T-helper 2 cell treated with Interferon-gamma antibody and Interleukin-4, amounts not matched to agents 5 μg/mL and 100 μg/mL, for 36 hours (primary cell): ENCODE data around the gene SYNJ2.

ENCODE experiments used
- DNase-seq: peaks from one replicate; pipeline ENCODE4 v3.0.0; 2021; ENCODE audit warnings: low spot score
- H3K27ac Mint-ChIP-seq: one replicate; pipeline ENCODE4 v1.8.0; 2021; ENCODE audit warnings: mild to moderate bottlenecking, mixed read lengths
- H3K27me3 Mint-ChIP-seq: one replicate; pipeline ENCODE4 v1.8.0; 2021; ENCODE audit warnings: low read depth, mixed read lengths
- H3K36me3 Mint-ChIP-seq: one replicate; pipeline ENCODE4 v1.8.0; 2021; ENCODE audit warnings: low read depth, mixed read lengths
- H3K4me1 Mint-ChIP-seq: one replicate; pipeline ENCODE4 v1.8.0; 2021; ENCODE audit warnings: low read depth, mixed read lengths
- H3K4me3 Mint-ChIP-seq: one replicate; pipeline ENCODE4 v1.8.0; 2022; ENCODE audit warnings: mild to moderate bottlenecking, moderate library complexity, mixed read lengths
- H3K9me3 Mint-ChIP-seq: one replicate; pipeline ENCODE4 v1.8.0; 2021; ENCODE audit warnings: mixed read lengths

The SYNJ2 gene

GRCh38 chr6:158004701-158005095 lies 23.0 kb downstream of the SYNJ2 start:
- Mint-ChIP-seq H3K4me1 (peaks cover 36% of the 10 kb centered on the region), H3K4me3 (no peak overlapping the region), H3K27me3 (no peaks in the 10 kb centered on the region), H3K36me3 (peaks cover 10% of the 10 kb centered on the region), H3K9me3 (peaks cover 3% of the 10 kb centered on the region), H3K27ac (no peak overlapping the region)
- DNase-seq: no peak

DNA sequence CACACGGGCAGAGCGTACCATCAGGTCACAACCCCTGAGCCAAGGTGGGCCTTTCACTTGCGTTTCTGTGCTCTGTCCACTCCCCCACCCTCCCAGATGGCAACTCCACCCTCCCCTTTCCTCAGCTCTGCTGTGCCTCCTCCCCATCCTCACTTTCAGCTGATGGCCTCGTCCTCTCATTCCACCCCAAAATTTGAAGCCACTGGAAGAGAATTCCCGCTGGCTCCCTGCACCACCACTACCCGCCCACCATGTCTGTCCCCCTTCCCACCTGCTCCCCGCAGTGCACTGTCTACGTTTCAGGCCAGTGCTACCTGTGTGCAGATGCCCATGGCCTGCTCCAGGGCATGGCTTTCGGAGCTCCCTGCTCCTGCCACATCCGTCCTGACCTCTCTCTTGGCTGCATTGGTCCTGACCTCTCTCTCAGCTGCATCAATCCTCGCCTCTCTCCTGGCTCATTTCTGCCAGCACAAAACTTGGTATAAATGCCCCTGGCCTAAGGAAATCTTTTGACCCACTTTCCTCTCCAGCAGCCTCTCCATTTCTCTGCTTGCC lies 24.0 kb downstream of the SYNJ2 start:
- Mint-ChIP-seq H3K27ac (no peak overlapping the region), H3K9me3 (peaks cover 3% of the 10 kb centered on the region)

DNA sequence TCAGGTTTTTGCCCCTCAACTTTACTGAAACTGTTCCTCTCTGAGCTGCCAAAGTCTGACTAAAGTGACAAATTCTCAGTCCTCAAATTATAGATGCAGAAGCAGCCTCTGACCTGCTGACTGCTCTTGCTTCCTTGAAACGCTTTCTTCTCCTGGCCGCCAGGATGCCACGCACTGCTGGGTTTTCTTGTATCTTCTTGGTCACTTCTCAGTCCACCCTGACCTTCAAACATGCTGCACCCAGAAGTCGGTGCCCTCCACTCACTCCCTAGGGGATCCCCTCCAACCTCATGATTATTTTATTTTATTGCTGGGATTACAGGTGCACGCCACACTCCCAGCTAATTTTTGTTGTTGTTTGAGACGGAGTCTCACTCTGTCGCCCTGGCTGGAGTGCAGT lies 24.7 kb downstream of the SYNJ2 start:
- peaks cover 10% of the 10 kb centered on the region for H3K36me3 Mint-ChIP-seq
- peaks cover 3% of the 10 kb centered on the region for H3K9me3 Mint-ChIP-seq
- H3K4me1 Mint-ChIP-seq: peaks cover 48% of the 10 kb centered on the region
- no peak overlapping the region for H3K27ac Mint-ChIP-seq
- H3K4me3 Mint-ChIP-seq: no peak overlapping the region
- no peak for DNase-seq
- no peaks in the 10 kb centered on the region for H3K27me3 Mint-ChIP-seq

More for the DNA sequence above, 24.0 kb downstream of the SYNJ2 start:
- Mint-ChIP-seq H3K4me1 (peaks cover 42% of the 10 kb centered on the region), H3K4me3 (no peak overlapping the region), H3K27me3 (no peaks in the 10 kb centered on the region), H3K36me3 (peaks cover 10% of the 10 kb centered on the region)
- no peak for DNase-seq

DNA sequence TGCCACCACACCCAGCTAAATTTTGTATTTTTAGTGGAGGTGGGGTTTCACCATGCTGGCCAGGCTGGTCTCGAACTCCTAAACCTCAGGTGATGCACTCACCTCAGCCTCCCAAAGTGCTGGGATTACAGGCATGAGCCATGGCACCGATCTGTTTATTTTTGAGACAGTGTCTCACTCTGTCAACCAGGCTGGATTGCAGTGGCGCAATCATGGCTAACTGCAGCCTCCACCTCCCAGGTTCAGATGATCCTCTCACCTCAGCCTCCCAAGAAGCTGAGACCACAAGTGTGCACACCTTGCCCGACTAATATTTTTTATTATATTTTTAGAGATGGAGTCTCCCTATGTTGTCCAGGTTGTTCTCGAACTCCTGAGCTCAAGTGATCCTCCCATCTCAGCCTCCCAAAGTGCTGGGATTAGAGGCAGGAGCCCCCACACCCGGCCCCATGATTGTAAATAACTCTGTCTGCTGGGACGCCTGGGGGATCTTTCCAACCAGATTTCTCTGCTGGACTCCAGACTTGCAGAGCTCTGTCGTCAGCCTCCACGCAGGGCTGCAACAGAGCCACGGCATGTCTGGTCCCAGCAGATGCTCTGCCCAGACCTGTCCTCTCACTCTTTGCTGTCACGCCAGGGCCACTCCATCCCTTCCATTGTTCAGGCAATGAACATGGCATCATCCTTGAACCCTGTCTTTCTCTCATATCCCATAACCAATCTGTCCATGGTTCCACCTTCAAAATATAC lies 25.3 kb downstream of the SYNJ2 start:
- Mint-ChIP-seq H3K9me3 (peaks cover 3% of the 10 kb centered on the region), H3K27me3 (no peaks in the 10 kb centered on the region), H3K4me3 (no peak overlapping the region), H3K36me3 (peaks cover 10% of the 10 kb centered on the region), H3K4me1 (peaks cover 53% of the 10 kb centered on the region), H3K27ac (no peak overlapping the region)
- DNase-seq: no peak

DNA sequence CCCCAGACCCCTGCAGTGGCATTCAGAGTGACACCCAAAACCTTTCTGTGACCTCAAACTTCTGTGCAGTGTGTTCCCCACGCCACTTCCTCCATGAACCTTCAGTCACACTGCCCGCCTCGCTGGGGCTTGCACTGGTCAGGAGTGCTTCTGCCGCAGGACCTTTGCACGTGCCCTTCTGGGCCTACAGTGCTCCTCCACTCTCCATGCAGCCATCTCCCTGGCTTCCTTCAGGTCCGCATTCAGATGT lies 27.1 kb downstream of the SYNJ2 start:
- peaks cover 58% of the 10 kb centered on the region for H3K4me1 Mint-ChIP-seq
- H3K4me3 Mint-ChIP-seq: peak overlapping the region; percentile 59
- H3K27me3 Mint-ChIP-seq: no peaks in the 10 kb centered on the region
- H3K27ac Mint-ChIP-seq: peak overlapping the region; percentile 77
- H3K9me3 Mint-ChIP-seq: peaks cover 3% of the 10 kb centered on the region
- peaks cover 14% of the 10 kb centered on the region for H3K36me3 Mint-ChIP-seq
- DNase-seq: no peak

DNA sequence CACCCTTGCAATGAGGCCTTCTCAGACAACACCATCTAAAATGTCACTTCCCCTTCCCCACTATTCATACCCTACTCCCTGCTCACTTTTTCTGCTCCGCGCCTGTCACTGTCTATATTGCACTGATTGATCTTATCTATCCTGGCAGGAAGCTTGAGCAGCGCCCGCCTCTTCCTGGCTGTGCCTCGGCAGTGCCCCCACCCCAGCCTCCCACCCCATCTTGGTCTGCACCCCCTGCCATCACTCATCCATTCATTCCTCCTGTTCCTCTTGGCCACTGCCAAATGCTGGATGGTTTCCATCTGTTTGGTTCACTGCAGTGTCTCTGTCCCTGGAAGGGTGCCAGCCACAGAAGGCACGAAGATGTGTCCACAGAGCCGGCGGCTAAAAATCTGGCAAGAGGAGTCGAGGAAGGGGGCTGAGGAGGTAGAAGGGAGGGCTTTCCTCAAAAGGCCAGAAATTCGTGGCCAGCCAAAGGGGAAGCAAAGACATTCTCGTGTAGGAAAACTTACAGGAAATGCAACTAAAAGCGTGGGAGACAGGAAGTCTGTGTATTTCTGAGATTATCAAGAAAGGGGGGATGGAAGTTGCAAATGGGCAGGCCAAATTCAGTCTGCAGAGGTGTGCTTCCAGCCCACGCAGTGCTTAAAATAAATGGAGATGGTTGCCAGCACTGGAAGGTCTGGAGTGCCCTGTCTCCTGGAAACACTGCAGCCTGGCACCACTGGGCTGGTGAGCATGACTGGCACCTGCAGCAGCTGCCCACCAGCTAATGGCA lies 27.6 kb downstream of the SYNJ2 start:
- Mint-ChIP-seq H3K27me3 (no peaks in the 10 kb centered on the region), H3K4me3 (peak overlapping the region; percentile 59), H3K27ac (peak overlapping the region; percentile 77), H3K36me3 (peaks cover 15% of the 10 kb centered on the region), H3K9me3 (peaks cover 3% of the 10 kb centered on the region), H3K4me1 (peaks cover 57% of the 10 kb centered on the region)
- DNase-seq: no peak

- H3K4me1 Mint-ChIP-seq: peaks cover 63% of the 10 kb centered on the region
- H3K27me3 Mint-ChIP-seq: no peaks in the 10 kb centered on the region
- H3K4me3 Mint-ChIP-seq: no peak overlapping the region
- no peak for DNase-seq
- H3K36me3 Mint-ChIP-seq: peaks cover 15% of the 10 kb centered on the region
- H3K27ac Mint-ChIP-seq: no peak overlapping the region
- peaks cover 3% of the 10 kb centered on the region for H3K9me3 Mint-ChIP-seq
Observed at GRCh38 chr6:158009935-158010585, 28.4 kb downstream of the SYNJ2 start.

DNA sequence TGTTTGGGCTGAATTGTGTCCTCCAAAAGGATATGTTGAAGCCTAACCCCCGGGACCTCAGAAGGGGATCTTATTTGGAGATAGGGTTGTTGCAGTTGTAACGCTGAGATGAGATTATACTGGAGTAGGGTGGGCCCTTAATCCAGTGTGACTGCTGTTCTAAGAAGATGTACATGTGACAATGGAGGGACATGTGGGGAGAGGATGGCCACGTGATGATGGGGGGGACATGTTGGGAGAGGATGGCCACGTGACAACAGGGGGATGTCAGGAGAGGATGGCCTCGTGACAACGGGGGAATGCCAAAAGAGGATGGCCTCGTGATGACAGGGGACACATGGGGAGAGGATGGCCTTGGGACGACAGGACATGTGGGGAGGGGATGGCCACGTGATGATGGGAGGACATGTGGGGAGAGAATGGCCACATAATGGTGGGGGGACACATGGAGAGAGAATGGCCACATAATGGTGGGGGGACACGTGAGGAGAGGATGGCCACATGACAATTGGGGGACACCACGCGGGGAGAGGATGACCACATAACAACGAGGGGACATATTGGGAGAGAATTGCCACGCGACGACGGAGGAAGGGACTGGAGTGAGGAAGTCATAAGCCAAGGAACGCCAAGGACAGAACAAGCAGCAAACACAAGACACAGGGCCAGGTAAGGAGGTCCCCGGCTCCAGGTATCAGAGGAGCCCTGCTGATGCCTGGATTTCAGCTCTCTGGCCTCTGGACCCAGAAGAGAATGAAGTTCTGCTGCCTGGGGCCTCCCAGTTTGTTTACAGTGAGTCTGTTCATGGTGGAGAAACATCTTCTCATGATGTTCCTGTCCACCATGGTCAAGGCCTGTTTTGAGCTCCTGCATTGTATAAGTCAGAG lies 29.2 kb downstream of the SYNJ2 start:
- Mint-ChIP-seq H3K27me3 (no peaks in the 10 kb centered on the region), H3K4me1 (peaks cover 63% of the 10 kb centered on the region), H3K9me3 (peaks cover 3% of the 10 kb centered on the region), H3K36me3 (peaks cover 15% of the 10 kb centered on the region), H3K27ac (peak overlapping the region; percentile 9), H3K4me3 (no peak overlapping the region)
- DNase-seq: no peak

DNA sequence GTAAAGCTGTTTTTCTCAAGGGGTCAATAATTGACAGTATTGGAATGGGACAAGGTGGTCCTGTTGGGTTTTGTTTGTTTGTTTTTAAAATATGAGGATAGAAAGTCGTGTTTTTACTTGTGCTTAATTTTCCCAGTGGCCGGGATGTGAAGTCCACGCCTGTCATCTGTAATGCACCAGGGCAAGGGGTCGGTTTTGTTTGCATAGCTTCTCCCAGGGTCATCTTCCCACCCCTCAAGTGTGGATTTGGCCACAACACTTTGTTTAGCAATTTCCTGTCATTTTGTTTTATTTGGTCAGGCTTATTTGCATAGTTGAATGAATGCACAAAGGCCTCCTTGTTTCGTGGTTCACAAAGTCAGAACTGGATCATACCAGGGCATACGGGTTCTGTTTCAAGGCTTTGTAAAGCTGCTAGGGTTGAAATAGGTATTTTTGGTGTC lies 29.8 kb downstream of the SYNJ2 start:
- Mint-ChIP-seq H3K4me1 (peaks cover 59% of the 10 kb centered on the region), H3K36me3 (peaks cover 15% of the 10 kb centered on the region), H3K4me3 (no peak overlapping the region)

DNA sequence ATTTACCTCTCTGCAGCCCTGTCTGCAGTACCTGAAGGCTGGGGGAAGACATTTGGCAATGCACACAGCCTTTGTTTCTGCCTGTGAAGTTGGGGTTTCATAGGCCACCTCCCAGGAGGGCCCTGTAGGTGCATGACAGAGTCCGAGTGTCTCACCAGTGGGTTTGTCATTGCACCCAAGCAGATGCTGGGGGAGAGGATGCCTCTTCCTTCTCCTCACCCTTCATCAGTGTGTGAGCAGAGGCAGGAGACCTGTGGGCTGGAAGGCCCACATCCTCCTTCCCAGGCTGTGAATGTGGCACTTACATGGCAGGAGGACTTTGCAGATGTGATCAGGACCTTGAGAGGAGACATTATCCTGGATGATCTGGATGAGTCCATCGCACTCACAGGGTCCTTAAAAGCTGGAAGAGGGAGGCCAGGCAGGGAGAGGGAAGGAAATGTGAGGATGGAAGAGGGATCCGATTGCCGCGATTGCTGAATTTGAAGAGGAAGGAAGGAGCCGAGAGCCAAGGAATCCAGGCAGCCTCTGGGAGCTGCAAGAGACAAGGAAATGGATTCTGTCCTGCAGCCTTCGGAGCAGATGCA lies 30.4 kb downstream of the SYNJ2 start:
- Mint-ChIP-seq H3K27me3 (no peaks in the 10 kb centered on the region), H3K9me3 (peaks cover 3% of the 10 kb centered on the region), H3K4me1 (peaks cover 59% of the 10 kb centered on the region), H3K27ac (no peak overlapping the region), H3K4me3 (no peak overlapping the region), H3K36me3 (peaks cover 15% of the 10 kb centered on the region)
- no peak for DNase-seq

More for the DNA sequence above, 29.8 kb downstream of the SYNJ2 start:
- Mint-ChIP-seq H3K27me3 (no peaks in the 10 kb centered on the region), H3K27ac (no peak overlapping the region), H3K9me3 (peaks cover 3% of the 10 kb centered on the region)
- DNase-seq: no peak

GRCh38 chr6:158013904-158014504 lies 32.3 kb downstream of the SYNJ2 start:
- peaks cover under 1% of the 10 kb centered on the region for H3K9me3 Mint-ChIP-seq
- DNase-seq: no peak
- no peak overlapping the region for H3K27ac Mint-ChIP-seq
- peaks cover 5% of the 10 kb centered on the region for H3K36me3 Mint-ChIP-seq
- no peak overlapping the region for H3K4me3 Mint-ChIP-seq
- no peaks in the 10 kb centered on the region for H3K27me3 Mint-ChIP-seq
- H3K4me1 Mint-ChIP-seq: peaks cover 48% of the 10 kb centered on the region

DNA sequence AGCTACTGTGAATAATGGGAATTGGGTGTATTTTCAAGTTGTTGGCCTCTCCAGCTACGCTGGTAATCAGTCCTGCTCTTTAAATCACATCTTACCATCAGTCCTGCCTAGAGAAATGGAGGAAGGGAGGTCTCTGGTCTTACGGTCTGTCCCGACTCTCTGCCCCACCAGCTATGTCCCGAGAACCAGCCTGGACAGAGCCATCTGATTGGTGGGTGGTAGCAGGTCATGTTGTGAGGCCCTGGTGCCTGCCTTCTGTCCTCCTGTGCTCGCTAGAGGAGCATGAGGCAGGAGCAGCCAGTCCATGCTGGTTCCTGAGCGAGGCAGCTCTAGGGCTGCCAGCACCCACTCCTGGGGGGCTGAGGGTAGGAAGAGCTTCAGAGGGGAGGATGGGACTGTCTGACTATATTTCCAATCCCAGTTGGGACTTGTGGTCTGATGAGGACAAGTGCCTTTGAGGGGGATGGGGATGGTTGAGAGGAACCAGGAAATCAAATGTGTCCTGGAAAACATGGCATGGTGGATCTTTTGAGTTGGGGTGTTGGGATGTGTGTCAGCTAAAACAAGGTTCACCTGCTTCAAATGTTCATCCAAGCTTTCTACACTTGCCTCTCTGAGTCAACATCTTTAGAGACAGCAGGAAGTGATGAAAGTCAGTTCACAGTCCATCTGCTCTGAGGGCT lies 33.0 kb downstream of the SYNJ2 start:
- H3K36me3 Mint-ChIP-seq: peaks cover 5% of the 10 kb centered on the region
- H3K9me3 Mint-ChIP-seq: no peaks in the 10 kb centered on the region
- H3K4me3 Mint-ChIP-seq: no peak overlapping the region
- no peaks in the 10 kb centered on the region for H3K27me3 Mint-ChIP-seq
- H3K27ac Mint-ChIP-seq: no peak overlapping the region
- H3K4me1 Mint-ChIP-seq: peaks cover 41% of the 10 kb centered on the region
- no peak for DNase-seq
